K562 (cell line): Measurements from ENCODE around the gene NR1D2. TPM values are rescaled to one million over a fixed set of nuclear protein-coding genes. Genes with fewer than 3 reads are reported as not detected.

Experiments used
- ATAC-seq: fragments of 200-7000 bp; cut with Tn5 transposase; 3 replicates; pipeline ENCODE4 v1.9.1; 2020; ENCODE audit warnings: moderate library complexity
- BruUV-seq: library from RNA; stranded (reverse); fragments of 400-500 nt; replicated peaks from 2 replicates; lab custom pipeline; 2021; lab: Mats Ljungman, UMichigan
- CTCF ChIA-PET: fragments of 300-600 bp; formaldehyde crosslinking; extraction: SDS; loops from one replicate; lab custom pipeline; 2021; ENCODE audit warnings: low intra/inter-chr PET ratio; lab: Yijun Ruan, JAX
- POLR2A ChIA-PET: fragments of 300-600, 350-650 bp; sonication (Branson Sonifier 250); formaldehyde crosslinking; extraction: SDS; loops from one replicate; lab custom pipeline; 2021; ENCODE audit warnings: antibody characterized with exemption, inconsistent platforms; lab: Yijun Ruan, JAX
- DNase-seq, 4 experiments: peaks; one replicate each; pipeline versions ENCODE4 v3.0.0 to v3.0.0-alpha.2; 2011 to 2018; ENCODE audit warnings: low spot score in 3 of 4, mixed read lengths in 3 of 4; ENCODE audit errors: extremely low read depth in 1 of 4
- FAIRE-seq: peaks from 2 replicates; lab custom pipeline; 2011; peaks lifted over from hg19 to GRCh38; lab: Jason Lieb, UNC
- H2AFZ ChIP-seq: 2 replicates; pipeline ENCODE4 v1.6.0; 2011; ENCODE audit warnings: low read depth, low read length, control low read depth, inconsistent platforms
- H3K27ac ChIP-seq: fragments of 200-600 bp; 3 replicates; pipeline ENCODE4 v1.8.0; 2011; ENCODE audit warnings: low read depth, mild to moderate bottlenecking, control low read depth, inconsistent platforms, low read length, moderate library complexity, mixed read lengths; ENCODE audit errors: extremely low read depth
- H3K27me3 ChIP-seq, 2 experiments: fragments of 300-600 bp in 1 of 2; 2 replicates in 1 of 2; 3 replicates in 1 of 2; pipeline versions ENCODE4 v1.6.0 to v1.8.0; 2011; ENCODE audit warnings: inconsistent platforms in 2 of 2, low read length in 2 of 2, mild to moderate bottlenecking in 1 of 2, mixed read lengths in 1 of 2, moderate library complexity in 1 of 2; ENCODE audit not compliant: control insufficient read depth in 2 of 2, insufficient read depth in 2 of 2
- H3K36me3 ChIP-seq: fragments of 300-600 bp; 3 replicates; pipeline ENCODE4 v1.8.0; 2011; ENCODE audit warnings: mild to moderate bottlenecking, low read length, inconsistent platforms; ENCODE audit not compliant: control insufficient read depth, insufficient read depth
- H3K4me1 ChIP-seq, 2 experiments: fragments of 200-600 bp in 1 of 2; replicated peaks in 1 of 2; 2 replicates in 1 of 2; 3 replicates in 1 of 2; pipeline versions ENCODE4 v1.5.1 to v1.8.0; 2011; ENCODE audit warnings: inconsistent platforms in 2 of 2, low read length in 2 of 2, mild to moderate bottlenecking in 1 of 2, mixed read lengths in 1 of 2, moderate library complexity in 1 of 2; ENCODE audit not compliant: control insufficient read depth in 2 of 2, insufficient read depth in 2 of 2
- H3K4me2 ChIP-seq: 2 replicates; pipeline ENCODE4 v1.6.1; 2011; ENCODE audit warnings: low read length, control low read depth, inconsistent platforms, mixed read lengths; ENCODE audit not compliant: insufficient read depth
- H3K4me3 ChIP-seq: fragments of 200-600 bp; sonication (generic), shearing (Covaris generic); 2 replicates; pipeline ENCODE4 v1.5.1; 2016; ENCODE audit warnings: control low read depth, inconsistent platforms
- H3K79me2 ChIP-seq: fragments of 200-600 bp; 3 replicates; pipeline ENCODE4 v1.8.0; 2011; ENCODE audit warnings: low read length, inconsistent platforms; ENCODE audit not compliant: control insufficient read depth, insufficient read depth
- H3K9ac ChIP-seq, 2 experiments: 2 replicates each; pipeline versions ENCODE4 v1.6.0 to v1.6.1; 2011; ENCODE audit warnings: low read depth in 2 of 2, low read length in 2 of 2, control low read depth in 1 of 2, inconsistent platforms in 1 of 2, mild to moderate bottlenecking in 1 of 2, mixed read lengths in 1 of 2; ENCODE audit not compliant: insufficient read depth in 1 of 2
- H3K9me1 ChIP-seq: one replicate; pipeline ENCODE4 v1.6.0; 2011; ENCODE audit warnings: inconsistent platforms, mild to moderate bottlenecking, low read length, moderate library complexity; ENCODE audit not compliant: control insufficient read depth, insufficient read depth
- H3K9me3 ChIP-seq: replicated peaks from 2 replicates; pipeline ENCODE4 v1.5.1; 2011; ENCODE audit warnings: low read depth, low read length, inconsistent platforms; ENCODE audit not compliant: control insufficient read depth, insufficient read depth
- H4K20me1 ChIP-seq: replicated peaks from 2 replicates; pipeline ENCODE4 v1.6.1; 2011; ENCODE audit warnings: low read length, inconsistent platforms, mixed read lengths; ENCODE audit not compliant: control insufficient read depth, insufficient read depth
- ILK ChIP-seq: fragments of 450-650 bp; IDR thresholded peaks from 2 replicates; pipeline ENCODE4 v1.6.1; 2016; ENCODE audit warnings: missing genetic modification characterization, low read depth, mild to moderate bottlenecking, missing compliant biosample characterization, moderate library complexity, borderline replicate concordance
- PBX2 ChIP-seq, 2 experiments: IDR thresholded peaks in 1 of 2; conservative IDR thresholded peaks in 1 of 2; 2 replicates each; pipeline ENCODE4 v1.6.1; 2016; ENCODE audit warnings: low read depth in 2 of 2, mild to moderate bottlenecking in 1 of 2, missing compliant biosample characterization in 1 of 2, missing genetic modification characterization in 1 of 2, moderate library complexity in 1 of 2
- ZNF23 ChIP-seq: fragments of 250-450 bp; sonication (Bioruptor Pico); IDR thresholded peaks from 2 replicates; pipeline ENCODE4 v1.4.0; 2020; ENCODE audit warnings: mild to moderate bottlenecking
- WGBS: fragments of 100-300 bp; shearing (Covaris generic); methylation state at CpG from one replicate; pipeline ENCODE4 v1.1.6; 2016; ENCODE audit warnings: low coverage, mixed read lengths; ENCODE audit not compliant: insufficient coverage; ENCODE audit errors: missing lambda C conversion rate; 5-methylcytosine and 5-hydroxymethylcytosine counted together
- in situ Hi-C: fragments of 300-500 bp; cut with MboI; formaldehyde crosslinking; loops from 4 replicates; pipeline ENCODE4 v1.15.0; 2018; ENCODE audit warnings: inconsistent platforms, mixed read lengths
- intact Hi-C: fragments of 100-400 bp; cut with micrococcal nuclease; formaldehyde crosslinking; loops from 2 replicates; pipeline ENCODE4 v1.14.2; 2022
- polyA plus RNA-seq, 8 experiments: library from polyadenylated mRNA; depleted of rRNA in 4 of 8; stranded (reverse) in 5 of 8; unstranded in 3 of 8; fragments of >200 nt; fragmentation: Nextera tagmentation in 2 of 8; fragmentation: Illumina TruSeq in 1 of 8; extraction: Ambion mirVana in 2 of 8; extraction: Trizol in 1 of 8; gene quantifications; 2 replicates each; pipeline versions ENCODE4 v1.2.1 to v1.2.3, GENCODE V29; 2011 to 2014; ENCODE audit warnings: inconsistent platforms in 1 of 8, missing spikeins in 1 of 8
- total RNA-seq, 7 experiments: library from RNA; depleted of rRNA in 6 of 7; stranded (reverse); fragments of >200 nt in 6 of 7; fragmentation: Illumina TruSeq in 2 of 7; extraction: Trizol in 2 of 7; gene quantifications; 2 replicates each; pipeline versions ENCODE4 v1.2.1 to v1.2.3, GENCODE V29; 2011 to 2021; ENCODE audit warnings: low replicate concordance in 1 of 7
- TF ChIP-seq, protein P1 (sequence below): fragments of 450-650 bp; IDR thresholded peaks from 2 replicates; pipeline ENCODE4 v1.7.0; 2016; ENCODE audit warnings: borderline replicate concordance
- TF ChIP-seq, protein P2 (sequence below): fragments of 200-800 bp; sonication (Bioruptor generic); IDR thresholded peaks from 2 replicates; pipeline ENCODE4 v1.6.1; 2016; ENCODE audit warnings: missing genetic modification characterization, missing compliant biosample characterization

The NR1D2 gene
- total and polyA plus RNA-seq, 9 of the 15 experiments (the other 6 are each of a cell fraction or from before 2014, with no cell fraction given), result 1.2 to 5.5 (median 2.9) TPM

- TF ChIP-seq PBX2 (CRISPR knock-in tag; IDR thresholded peaks at IDR 0.05; ENCODE audit: low read depth) (no peak), PBX2 (tag; conservative IDR thresholded peaks at IDR 0.05; ENCODE audit: low read depth) (0 out of 2 replicates have a peak, but pooled peaks have one; percentile 15), ZNF23 (CRISPR knock-in tag) (no peak)
- TF ChIP-seq, protein P1, sequence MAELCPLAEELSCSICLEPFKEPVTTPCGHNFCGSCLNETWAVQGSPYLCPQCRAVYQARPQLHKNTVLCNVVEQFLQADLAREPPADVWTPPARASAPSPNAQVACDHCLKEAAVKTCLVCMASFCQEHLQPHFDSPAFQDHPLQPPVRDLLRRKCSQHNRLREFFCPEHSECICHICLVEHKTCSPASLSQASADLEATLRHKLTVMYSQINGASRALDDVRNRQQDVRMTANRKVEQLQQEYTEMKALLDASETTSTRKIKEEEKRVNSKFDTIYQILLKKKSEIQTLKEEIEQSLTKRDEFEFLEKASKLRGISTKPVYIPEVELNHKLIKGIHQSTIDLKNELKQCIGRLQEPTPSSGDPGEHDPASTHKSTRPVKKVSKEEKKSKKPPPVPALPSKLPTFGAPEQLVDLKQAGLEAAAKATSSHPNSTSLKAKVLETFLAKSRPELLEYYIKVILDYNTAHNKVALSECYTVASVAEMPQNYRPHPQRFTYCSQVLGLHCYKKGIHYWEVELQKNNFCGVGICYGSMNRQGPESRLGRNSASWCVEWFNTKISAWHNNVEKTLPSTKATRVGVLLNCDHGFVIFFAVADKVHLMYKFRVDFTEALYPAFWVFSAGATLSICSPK, result no peak
Measured at GRCh38 chr3:23968463-23969184, 23.5 kb downstream of the NR1D2 start (continued).

- no peak for FAIRE-seq
- no peak overlapping the region for H3K4me2 ChIP-seq
- DNase-seq, result no peak
- no TSS peak for BruUV-seq
- no peaks in the 10 kb centered on the region for H3K27me3 ChIP-seq
- no peak overlapping the region for H3K27ac ChIP-seq
- 42% methylated on average over 4 of the region's 4 CpGs for WGBS
- H3K9me3 ChIP-seq, result no peaks in the 10 kb centered on the region
- no peak overlapping the region for H3K4me3 ChIP-seq
- in situ Hi-C loops, result no loop called here
- ChIA-PET POLR2A (interaction anchor here (1.2 to 1.6 kb wide), 2 partner anchors 18 to 23 kb away, joined by 4 to 6 read pairs; no protein-coding TSS in a partner anchor), CTCF (no interaction called here)
- H3K9me1 ChIP-seq, result no peaks in the 10 kb centered on the region
- H4K20me1 ChIP-seq, result no peaks in the 10 kb centered on the region
- H3K36me3 ChIP-seq, result no peaks in the 10 kb centered on the region
- intact Hi-C loops, result no loop called here
- no peaks in the 10 kb centered on the region for H3K4me1 ChIP-seq
- no peak overlapping the region for H2AFZ ChIP-seq
- no peak overlapping the region for H3K9ac ChIP-seq
- ATAC-seq, result no peak; the same call in 2 of the 3 replicates
- TF ChIP-seq ILK (tag), result no peak
- TF ChIP-seq, protein P2, sequence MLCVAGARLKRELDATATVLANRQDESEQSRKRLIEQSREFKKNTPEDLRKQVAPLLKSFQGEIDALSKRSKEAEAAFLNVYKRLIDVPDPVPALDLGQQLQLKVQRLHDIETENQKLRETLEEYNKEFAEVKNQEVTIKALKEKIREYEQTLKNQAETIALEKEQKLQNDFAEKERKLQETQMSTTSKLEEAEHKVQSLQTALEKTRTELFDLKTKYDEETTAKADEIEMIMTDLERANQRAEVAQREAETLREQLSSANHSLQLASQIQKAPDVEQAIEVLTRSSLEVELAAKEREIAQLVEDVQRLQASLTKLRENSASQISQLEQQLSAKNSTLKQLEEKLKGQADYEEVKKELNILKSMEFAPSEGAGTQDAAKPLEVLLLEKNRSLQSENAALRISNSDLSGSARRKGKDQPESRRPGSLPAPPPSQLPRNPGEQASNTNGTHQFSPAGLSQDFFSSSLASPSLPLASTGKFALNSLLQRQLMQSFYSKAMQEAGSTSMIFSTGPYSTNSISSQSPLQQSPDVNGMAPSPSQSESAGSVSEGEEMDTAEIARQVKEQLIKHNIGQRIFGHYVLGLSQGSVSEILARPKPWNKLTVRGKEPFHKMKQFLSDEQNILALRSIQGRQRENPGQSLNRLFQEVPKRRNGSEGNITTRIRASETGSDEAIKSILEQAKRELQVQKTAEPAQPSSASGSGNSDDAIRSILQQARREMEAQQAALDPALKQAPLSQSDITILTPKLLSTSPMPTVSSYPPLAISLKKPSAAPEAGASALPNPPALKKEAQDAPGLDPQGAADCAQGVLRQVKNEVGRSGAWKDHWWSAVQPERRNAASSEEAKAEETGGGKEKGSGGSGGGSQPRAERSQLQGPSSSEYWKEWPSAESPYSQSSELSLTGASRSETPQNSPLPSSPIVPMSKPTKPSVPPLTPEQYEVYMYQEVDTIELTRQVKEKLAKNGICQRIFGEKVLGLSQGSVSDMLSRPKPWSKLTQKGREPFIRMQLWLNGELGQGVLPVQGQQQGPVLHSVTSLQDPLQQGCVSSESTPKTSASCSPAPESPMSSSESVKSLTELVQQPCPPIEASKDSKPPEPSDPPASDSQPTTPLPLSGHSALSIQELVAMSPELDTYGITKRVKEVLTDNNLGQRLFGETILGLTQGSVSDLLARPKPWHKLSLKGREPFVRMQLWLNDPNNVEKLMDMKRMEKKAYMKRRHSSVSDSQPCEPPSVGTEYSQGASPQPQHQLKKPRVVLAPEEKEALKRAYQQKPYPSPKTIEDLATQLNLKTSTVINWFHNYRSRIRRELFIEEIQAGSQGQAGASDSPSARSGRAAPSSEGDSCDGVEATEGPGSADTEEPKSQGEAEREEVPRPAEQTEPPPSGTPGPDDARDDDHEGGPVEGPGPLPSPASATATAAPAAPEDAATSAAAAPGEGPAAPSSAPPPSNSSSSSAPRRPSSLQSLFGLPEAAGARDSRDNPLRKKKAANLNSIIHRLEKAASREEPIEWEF, result peak; percentile 92
- H3K79me2 ChIP-seq, result no peaks in the 10 kb centered on the region
Measured at GRCh38 chr3:23969393-23969792, 24.3 kb downstream of the NR1D2 start.
